H1 (cell line): ENCODE results near the gene LRP3. TPM values are rescaled to one million over a fixed set of nuclear protein-coding genes. Genes with fewer than 3 reads are reported as not detected.

Experiments used
- CTCF ChIA-PET: fragments of 300-600 bp; sonication (Branson Sonifier 250); formaldehyde crosslinking; loops from one replicate; lab custom pipeline; 2021; ENCODE audit not compliant: partially characterized antibody; lab: Charles Lee
- POLR2A ChIA-PET: fragments of 300-600 bp; sonication (Branson Sonifier 250); formaldehyde crosslinking; loops from one replicate; lab custom pipeline; 2021; ENCODE audit warnings: inconsistent platforms; ENCODE audit not compliant: partially characterized antibody; lab: Charles Lee
- DNase-seq, 2 experiments: peaks; one replicate each; pipeline versions ENCODE4 v3.0.0 to v3.0.0-alpha.2; 2010 to 2022; ENCODE audit warnings: low spot score in 2 of 2, low read depth in 1 of 2, mixed read lengths in 1 of 2
- FAIRE-seq: peaks from 2 replicates; lab custom pipeline; 2011; peaks lifted over from hg19 to GRCh38; lab: Jason Lieb, UNC
- H2AFZ ChIP-seq: 2 replicates; pipeline ENCODE4 v1.8.1; 2012; ENCODE audit warnings: low read length, inconsistent platforms
- H2AK5ac ChIP-seq: 2 replicates; pipeline ENCODE4 v1.6.1; 2013; ENCODE audit warnings: low read depth, low read length
- H2BK120ac ChIP-seq: replicated peaks from 2 replicates; pipeline ENCODE3; 2013; ENCODE audit warnings: low read depth, low read length, inconsistent platforms
- H2BK12ac ChIP-seq: 2 replicates; pipeline ENCODE4 v1.6.1; 2013; ENCODE audit warnings: low read depth, low read length
- H2BK15ac ChIP-seq: 2 replicates; pipeline ENCODE4 v1.6.1; 2013; ENCODE audit warnings: low read length
- H2BK20ac ChIP-seq: 2 replicates; pipeline ENCODE4 v1.6.1; 2013; ENCODE audit warnings: low read length
- H2BK5ac ChIP-seq: 2 replicates; pipeline ENCODE4 v1.6.1; 2013; ENCODE audit warnings: low read depth, low read length
- H3K14ac ChIP-seq: 2 replicates; pipeline ENCODE4 v1.6.1; 2013; ENCODE audit warnings: inconsistent platforms; ENCODE audit not compliant: insufficient read length
- H3K18ac ChIP-seq: 2 replicates; pipeline ENCODE4 v1.6.1; 2013; ENCODE audit warnings: low read length; ENCODE audit errors: extremely low read depth
- H3K23ac ChIP-seq: 2 replicates; pipeline ENCODE4 v1.6.1; 2013; ENCODE audit warnings: inconsistent platforms; ENCODE audit not compliant: insufficient read length
- H3K23me2 ChIP-seq: 2 replicates; pipeline ENCODE4 v1.6.1; 2013; ENCODE audit warnings: low read depth, low read length
- H3K27ac ChIP-seq: 2 replicates; pipeline ENCODE4 v1.6.1; 2011; ENCODE audit warnings: low read depth, low read length, inconsistent platforms
- H3K27me3 ChIP-seq, 4 experiments: replicated peaks in 1 of 4; 1 replicate in 1 of 4; 2 replicates in 3 of 4; pipeline versions ENCODE4 v1.6.1 to v1.8.1; 2011 to 2013; ENCODE audit warnings: low read length in 3 of 4, mild to moderate bottlenecking in 3 of 4, inconsistent platforms in 2 of 4, mixed read lengths in 2 of 4, moderate library complexity in 1 of 4; ENCODE audit not compliant: control insufficient read depth in 3 of 4, insufficient read depth in 3 of 4; ENCODE audit errors: extremely low read depth in 1 of 4
- H3K36me3 ChIP-seq, 4 experiments: 2 replicates each; pipeline versions ENCODE4 v1.6.1 to v1.8.1; 2011 to 2013; ENCODE audit warnings: mild to moderate bottlenecking in 4 of 4, low read length in 3 of 4, moderate library complexity in 2 of 4, control low read depth in 1 of 4, inconsistent platforms in 1 of 4; ENCODE audit not compliant: insufficient read depth in 4 of 4, control insufficient read depth in 2 of 4
- H3K4ac ChIP-seq: replicated peaks from 2 replicates; pipeline ENCODE3; 2013; ENCODE audit warnings: low read length, low read depth, mixed read lengths, inconsistent platforms; ENCODE audit not compliant: insufficient read length
- H3K4me1 ChIP-seq, 4 experiments: replicated peaks in 1 of 4; 1 replicate in 1 of 4; 2 replicates in 3 of 4; pipeline versions ENCODE4 v1.6.1 to v1.8.1; 2011 to 2013; ENCODE audit warnings: low read length in 3 of 4, inconsistent platforms in 2 of 4, mixed read lengths in 1 of 4; ENCODE audit not compliant: insufficient read depth in 4 of 4, control insufficient read depth in 3 of 4
- H3K4me2 ChIP-seq, 2 experiments: 2 replicates each; pipeline versions ENCODE4 v1.6.1 to v1.8.1; 2011 to 2013; ENCODE audit warnings: low read depth in 2 of 2, low read length in 2 of 2, control low read depth in 1 of 2, inconsistent platforms in 1 of 2, mild to moderate bottlenecking in 1 of 2; ENCODE audit not compliant: insufficient read depth in 1 of 2
- H3K4me3 ChIP-seq, 4 experiments: fragments of 200-600, 300-600 bp in 1 of 4; sonication (generic), shearing (Covaris generic), sonication (Bioruptor Twin) in 1 of 4; 2 replicates each; pipeline versions ENCODE4 v1.5.1 to v1.8.1; 2011 to 2016; ENCODE audit warnings: low read length in 4 of 4, low read depth in 3 of 4, control low read depth in 2 of 4, inconsistent platforms in 2 of 4, mild to moderate bottlenecking in 2 of 4, mixed read lengths in 1 of 4, moderate library complexity in 1 of 4; ENCODE audit not compliant: insufficient read depth in 2 of 4; ENCODE audit errors: extremely low read depth in 1 of 4
- H3K56ac ChIP-seq: replicated peaks from 2 replicates; pipeline ENCODE3; 2013; ENCODE audit warnings: low read depth, mild to moderate bottlenecking, mixed read lengths, low read length, inconsistent platforms; ENCODE audit not compliant: insufficient read length
- H3K79me1 ChIP-seq: 2 replicates; pipeline ENCODE4 v1.6.1; 2013; ENCODE audit warnings: low read depth, low read length, control low read depth
- H3K79me2 ChIP-seq, 2 experiments: 2 replicates each; pipeline versions ENCODE4 v1.6.1 to v1.8.1; 2012 to 2013; ENCODE audit warnings: low read length in 2 of 2, mild to moderate bottlenecking in 2 of 2, inconsistent platforms in 1 of 2; ENCODE audit not compliant: insufficient read depth in 2 of 2, control insufficient read depth in 1 of 2
- H3K9ac ChIP-seq, 4 experiments: replicated peaks in 1 of 4; 1 replicate in 1 of 4; 2 replicates in 3 of 4; pipeline versions ENCODE4 v1.6.1 to v1.8.1; 2011 to 2013; ENCODE audit warnings: low read depth in 3 of 4, low read length in 3 of 4, control low read depth in 2 of 4, mild to moderate bottlenecking in 2 of 4, moderate library complexity in 2 of 4, inconsistent platforms in 1 of 4; ENCODE audit errors: extremely low read depth in 1 of 4
- H3K9me3 ChIP-seq, 2 experiments: 2 replicates each; pipeline versions ENCODE4 v1.6.1 to v1.8.1; 2012 to 2013; ENCODE audit warnings: mild to moderate bottlenecking in 2 of 2, moderate library complexity in 2 of 2, control low read depth in 1 of 2, inconsistent platforms in 1 of 2, low read depth in 1 of 2, low read length in 1 of 2, mixed read lengths in 1 of 2; ENCODE audit not compliant: insufficient read depth in 2 of 2
- H4K20me1 ChIP-seq, 2 experiments: replicated peaks in 1 of 2; 2 replicates each; pipeline versions ENCODE3 to v1.8.1; 2011 to 2013; ENCODE audit warnings: inconsistent platforms in 2 of 2, low read length in 2 of 2, mild to moderate bottlenecking in 1 of 2; ENCODE audit not compliant: insufficient read depth in 2 of 2, control insufficient read depth in 1 of 2
- H4K5ac ChIP-seq: 2 replicates; pipeline ENCODE4 v1.6.1; 2013; ENCODE audit warnings: low read length, low read depth, mixed read lengths, inconsistent platforms; ENCODE audit not compliant: insufficient read length
- H4K8ac ChIP-seq: 2 replicates; pipeline ENCODE4 v1.8.0; 2013; ENCODE audit warnings: mild to moderate bottlenecking, moderate library complexity, low read length, inconsistent platforms; ENCODE audit not compliant: insufficient read depth; ENCODE audit errors: extremely low read depth
- H4K91ac ChIP-seq: replicated peaks from 2 replicates; pipeline ENCODE3; 2013; ENCODE audit warnings: low read length, mixed read lengths, inconsistent platforms; ENCODE audit not compliant: insufficient read length
- CTBP2 ChIP-seq: IDR thresholded peaks from 2 replicates; pipeline ENCODE4 v1.7.0; 2011; ENCODE audit warnings: borderline replicate concordance, mild to moderate bottlenecking, moderate library complexity, mixed read lengths, low read length; ENCODE audit not compliant: insufficient read depth, insufficient read length
- CTCF ChIP-seq, 3 experiments: IDR thresholded peaks; 1 replicate in 2 of 3; 2 replicates in 1 of 3; pipeline versions ENCODE4 v1.5.1 to v1.6.1; 2011; ENCODE audit warnings: low read length in 3 of 3, mild to moderate bottlenecking in 3 of 3, inconsistent platforms in 2 of 3, low read depth in 1 of 3, moderate library complexity in 1 of 3; ENCODE audit not compliant: insufficient read depth in 1 of 3; ENCODE audit errors: control extremely low read depth in 1 of 3
- FOSL1 ChIP-seq: IDR thresholded peaks from 2 replicates; pipeline ENCODE4 v1.6.1; 2011; ENCODE audit warnings: mild to moderate bottlenecking, low read depth, low read length, moderate library complexity; ENCODE audit not compliant: insufficient read depth
- GTF2F1 ChIP-seq: IDR thresholded peaks from 2 replicates; pipeline ENCODE4 v1.6.1; 2012; ENCODE audit warnings: low read depth, low read length, improper control_type of control experiment, borderline replicate concordance
- JUND ChIP-seq: IDR thresholded peaks from 2 replicates; pipeline ENCODE4 v1.6.1; 2011; ENCODE audit warnings: mild to moderate bottlenecking, improper control_type of control experiment, low read length
- KDM4A ChIP-seq: IDR thresholded peaks from one replicate; pipeline ENCODE4 v1.7.1; 2012; ENCODE audit warnings: low read depth, mild to moderate bottlenecking, moderate library complexity, low read length, inconsistent platforms; ENCODE audit not compliant: severe bottlenecking
- NRF1 ChIP-seq: IDR thresholded peaks from 2 replicates; pipeline ENCODE4 v1.6.1; 2011; ENCODE audit warnings: mild to moderate bottlenecking, low read depth, low read length, improper control_type of control experiment
- PHF8 ChIP-seq: fragments of 200-600 bp; sonication (generic); conservative IDR thresholded peaks from 2 replicates; pipeline ENCODE4 v1.7.1; 2012; ENCODE audit warnings: low read depth, mild to moderate bottlenecking, inconsistent platforms, low read length, moderate library complexity
- SUZ12 ChIP-seq: fragments of 200-600 bp; sonication (generic); IDR thresholded peaks from 2 replicates; pipeline ENCODE4 v1.6.1; 2012; ENCODE audit warnings: mild to moderate bottlenecking, inconsistent platforms, low read length, moderate library complexity, mixed read lengths
- ZNF274 ChIP-seq: IDR thresholded peaks from 2 replicates; pipeline ENCODE4 v1.7.0; 2012; ENCODE audit warnings: low read length, borderline replicate concordance; ENCODE audit errors: extremely low read depth
- WGBS, 2 experiments: shearing (Covaris generic) in 1 of 2; methylation state at CpG; one replicate each; pipeline versions ENCODE4 v1.1.6 to v1.1.7; 2013 to 2015; ENCODE audit warnings: low lambda C conversion rate in 2 of 2, mixed read lengths in 2 of 2, inconsistent platforms in 1 of 2, low coverage in 1 of 2, missing lambda C conversion rate in 1 of 2; ENCODE audit not compliant: insufficient replicate concordance in 2 of 2, insufficient coverage in 1 of 2, insufficient read length in 1 of 2; ENCODE audit errors: extremely low coverage in 1 of 2, missing lambda C conversion rate in 1 of 2; 5-methylcytosine and 5-hydroxymethylcytosine counted together
- polyA plus RNA-seq, 7 experiments: library from polyadenylated mRNA; depleted of rRNA in 3 of 7; stranded (reverse) in 5 of 7; unstranded in 2 of 7; fragments of >200 nt in 5 of 7; fragments of 200-250 nt in 2 of 7; gene quantifications; 1 replicate in 5 of 7; 2 replicates in 1 of 7; 4 replicates in 1 of 7; pipeline versions ENCODE4 v1.2.1 to v1.2.3, GENCODE V29; 2011 to 2013; ENCODE audit warnings: missing spikeins in 2 of 7, mixed read lengths in 2 of 7
- total RNA-seq: library from RNA; stranded (reverse); fragmentation: NEBNext Ultra II Directional; extraction: Animal tissue kit (Norgen Biotek cat#: 25700); gene quantifications from 2 replicates; pipeline ENCODE4 v1.2.1, GENCODE V29; 2021

The LRP3 gene
- total and polyA plus RNA-seq, 2 of the 8 experiments (the other 6 are each of a cell fraction or from before 2014, with no cell fraction given), result 30.3 to 33.7 TPM

- peaks cover 2% of the 10 kb centered on the region; the same call in 1 of the 2 replicates for H3K79me1 ChIP-seq
- H3K36me3 ChIP-seq, result no peaks in the 10 kb centered on the region
- no peak overlapping the region for H2BK120ac ChIP-seq
- no peaks in the 10 kb centered on the region; a peak in 1 of 7 replicates for H3K27me3 ChIP-seq
- no peak overlapping the region for H2BK20ac ChIP-seq
- H4K8ac ChIP-seq, result no peak overlapping the region
- no peak overlapping the region for H3K9ac ChIP-seq
- no peaks in the 10 kb centered on the region for H3K79me2 ChIP-seq
- H2AK5ac ChIP-seq, result no peak overlapping the region
- peaks cover 10% of the 10 kb centered on the region in 2 experiments; a peak in 3 of 4 replicates for H3K9me3 ChIP-seq
- no peaks in the 10 kb centered on the region for H3K4me1 ChIP-seq
- no peak overlapping the region for H3K27ac ChIP-seq
- ChIA-PET CTCF (interaction anchor here (0.6 to 15.1 kb wide), 17 partner anchors 7 to 209 kb away, joined by 3 to 426 read pairs (median 5); partner anchors contain the start of gene CEBPA), POLR2A (interaction anchor here (2.6 to 3.5 kb wide), 2 partner anchors 59 to 131 kb away, joined by 8 to 11 read pairs; partner anchors contain the start of genes CEBPA and CEBPG)
- no peak for TF ChIP-seq CTBP2
- no peak for TF ChIP-seq NRF1
- no peak for TF ChIP-seq GTF2F1
- no peak for TF ChIP-seq CTCF (IDR thresholded peaks at IDR 0.05; ENCODE audit: control extremely low read depth in 1 of 3, insufficient read depth in 1 of 3, low read depth in 1 of 3, low read length in 3 of 3)
- no peak for TF ChIP-seq ZNF274
- no peak for TF ChIP-seq KDM4A
- TF ChIP-seq SUZ12, result no peak
- TF ChIP-seq JUND, result no peak
- TF ChIP-seq FOSL1, result no peak
- no peak for TF ChIP-seq PHF8
- no peak overlapping the region for H3K4me2 ChIP-seq
- H2AFZ ChIP-seq, result no peak overlapping the region
- no peak overlapping the region for H3K56ac ChIP-seq
- no peak overlapping the region for H4K91ac ChIP-seq
- H3K4ac ChIP-seq, result no peak overlapping the region
- H3K23me2 ChIP-seq, result no peaks in the 10 kb centered on the region
- H3K18ac ChIP-seq, result no peak overlapping the region
- no peak overlapping the region for H3K4me3 ChIP-seq
- H2BK5ac ChIP-seq, result no peak overlapping the region
- no peaks in the 10 kb centered on the region for H4K20me1 ChIP-seq
- DNase-seq (no peak), FAIRE-seq (no peak)
- H3K14ac ChIP-seq, result no peak overlapping the region
- H4K5ac ChIP-seq, result no peak overlapping the region
- H2BK15ac ChIP-seq, result no peak overlapping the region
- H3K23ac ChIP-seq, result no peak overlapping the region
- WGBS, 2 experiments, result 81% methylated on average over 5 of the region's 6 CpGs; no CpG with 5 or more reads in 1 of the 2 experiments
- H2BK12ac ChIP-seq, result no peak overlapping the region
Measured at GRCh38 chr19:33242911-33243310, 48.8 kb downstream of the LRP3 start.
